K562 (cell line): Measurements from ENCODE around the gene CNGA3. TPM values are rescaled to one million over a fixed set of nuclear protein-coding genes. Genes with fewer than 3 reads are reported as not detected.

Source experiments
- ARNT ChIP-seq, 2 experiments: fragments of 450-650 bp; IDR thresholded peaks; 2 replicates each; pipeline ENCODE4 v1.6.1; 2016; ENCODE audit warnings: mild to moderate bottlenecking in 1 of 2
- ATF7 ChIP-seq: fragments of 450-650 bp; IDR thresholded peaks from 2 replicates; pipeline ENCODE4 v1.7.1; 2014; ENCODE audit warnings: mild to moderate bottlenecking, moderate library complexity
- BACH1 ChIP-seq: fragments of 200-800 bp; sonication (Bioruptor generic); IDR thresholded peaks from 2 replicates; pipeline ENCODE4 v1.6.1; 2016; ENCODE audit warnings: missing genetic modification characterization, missing compliant biosample characterization
- BCOR ChIP-seq: fragments of 450-650 bp; IDR thresholded peaks from 2 replicates; pipeline ENCODE4 v1.6.1; 2016
- BMI1 ChIP-seq: fragments of 150-350 bp; IDR thresholded peaks from 2 replicates; pipeline ENCODE4 v1.6.1; 2014; ENCODE audit warnings: low read length
- CCNT2 ChIP-seq: IDR thresholded peaks from 2 replicates; pipeline ENCODE4 v1.6.1; 2011; ENCODE audit warnings: borderline replicate concordance, low read depth, mild to moderate bottlenecking, moderate library complexity, mixed read lengths, low read length; ENCODE audit not compliant: insufficient read length; ENCODE audit errors: extremely low read depth
- DACH1 ChIP-seq: fragments of 450-650 bp; IDR thresholded peaks from 2 replicates; pipeline ENCODE4 v1.6.1; 2018; ENCODE audit not compliant: partially characterized antibody
- FOSL1 ChIP-seq: fragments of 200-800 bp; sonication (Bioruptor generic); conservative IDR thresholded peaks from 2 replicates; pipeline ENCODE4 v1.6.1; 2016; ENCODE audit warnings: missing genetic modification characterization, missing compliant biosample characterization
- FOXA1 ChIP-seq: fragments of 450-650 bp; IDR thresholded peaks from 2 replicates; pipeline ENCODE4 v1.6.1; 2016; ENCODE audit warnings: mild to moderate bottlenecking, borderline replicate concordance
- FOXA3 ChIP-seq, 2 experiments: fragments of 450-650 bp in 1 of 2; sonication (generic) in 1 of 2; formaldehyde crosslinking; IDR thresholded peaks in 1 of 2; conservative IDR thresholded peaks in 1 of 2; 2 replicates each; pipeline versions ENCODE4 v1.4.0 to v1.8.0; 2020 to 2022; ENCODE audit warnings: mild to moderate bottlenecking in 2 of 2, missing genetic modification reagents in 1 of 2
- GABPA ChIP-seq: fragments of 200-800 bp; sonication (Bioruptor generic); conservative IDR thresholded peaks from 2 replicates; pipeline ENCODE4 v1.6.1; 2016; ENCODE audit warnings: low read depth, missing genetic modification characterization, missing compliant biosample characterization
- HNRNPH1 ChIP-seq: fragments of 200-400 bp; formaldehyde crosslinking; optimal IDR thresholded peaks from 2 replicates; pipeline ENCODE3; 2017; ENCODE audit warnings: low read depth, mild to moderate bottlenecking, low read length, moderate library complexity
- IRF9 ChIP-seq: fragments of 450-650 bp; IDR thresholded peaks from 2 replicates; pipeline ENCODE4 v1.6.1; 2016; ENCODE audit warnings: missing biosample characterization, missing genetic modification characterization
- KDM5B ChIP-seq: fragments of 200-600 bp; sonication (generic); IDR thresholded peaks from 2 replicates; pipeline ENCODE4 v1.6.1; 2012; ENCODE audit warnings: low read depth, mild to moderate bottlenecking, moderate library complexity, low read length, control low read depth, inconsistent platforms; ENCODE audit not compliant: insufficient replicate concordance
- KLF13 ChIP-seq: fragments of 450-650 bp; IDR thresholded peaks from 2 replicates; pipeline ENCODE4 v1.6.1; 2016; ENCODE audit warnings: missing genetic modification characterization, low read depth, mild to moderate bottlenecking, missing compliant biosample characterization, moderate library complexity, borderline replicate concordance
- MEIS2 ChIP-seq: fragments of 450-650 bp; IDR thresholded peaks from 2 replicates; pipeline ENCODE4 v1.6.1; 2014; ENCODE audit warnings: mild to moderate bottlenecking; ENCODE audit not compliant: partially characterized antibody
- POLR2A ChIP-seq: fragments of 450-650 bp; conservative IDR thresholded peaks from 2 replicates; pipeline ENCODE4 v1.6.1; 2016
- RB1 ChIP-seq: fragments of 450-650 bp; IDR thresholded peaks from 2 replicates; pipeline ENCODE4 v1.6.1; 2017; ENCODE audit warnings: low read depth, mild to moderate bottlenecking
- RBFOX2 ChIP-seq: fragments of 200-400 bp; formaldehyde crosslinking; IDR thresholded peaks from 2 replicates; pipeline ENCODE4 v1.6.1; 2017; ENCODE audit warnings: low read depth, mild to moderate bottlenecking, low read length, moderate library complexity
- RFX1 ChIP-seq: fragments of 450-650 bp; IDR thresholded peaks from 2 replicates; pipeline ENCODE4 v1.6.1; 2016; ENCODE audit warnings: mild to moderate bottlenecking, moderate library complexity
- TFAM ChIP-seq: fragments of 250-450 bp; sonication (Bioruptor Pico); conservative IDR thresholded peaks from 2 replicates; pipeline ENCODE4 v1.5.0; 2021; ENCODE audit warnings: mild to moderate bottlenecking, moderate library complexity
- ZKSCAN1 ChIP-seq: fragments of 150-350 bp; IDR thresholded peaks from 2 replicates; pipeline ENCODE4 v1.6.1; 2016; ENCODE audit warnings: low read depth, low read length
- ZNF140 ChIP-seq: fragments of 250-450 bp; sonication (Bioruptor Pico); IDR thresholded peaks from 2 replicates; pipeline ENCODE4 v1.8.0; 2021; ENCODE audit warnings: moderate library complexity, mild to moderate bottlenecking, inconsistent platforms
- polyA plus RNA-seq, 8 experiments: library from polyadenylated mRNA; depleted of rRNA in 4 of 8; stranded (reverse) in 5 of 8; unstranded in 3 of 8; fragments of >200 nt; fragmentation: Nextera tagmentation in 2 of 8; fragmentation: Illumina TruSeq in 1 of 8; extraction: Ambion mirVana in 2 of 8; extraction: Trizol in 1 of 8; gene quantifications; 2 replicates each; pipeline versions ENCODE4 v1.2.1 to v1.2.3, GENCODE V29; 2011 to 2014; ENCODE audit warnings: inconsistent platforms in 1 of 8, missing spikeins in 1 of 8
- total RNA-seq, 7 experiments: library from RNA; depleted of rRNA in 6 of 7; stranded (reverse); fragments of >200 nt in 6 of 7; fragmentation: Illumina TruSeq in 2 of 7; extraction: Trizol in 2 of 7; gene quantifications; 2 replicates each; pipeline versions ENCODE4 v1.2.1 to v1.2.3, GENCODE V29; 2011 to 2021; ENCODE audit warnings: low replicate concordance in 1 of 7
- TF ChIP-seq, protein P1 (sequence below): fragments of 450-650 bp; formaldehyde crosslinking; IDR thresholded peaks from 2 replicates; pipeline ENCODE4 v1.4.0; 2020; ENCODE audit warnings: mild to moderate bottlenecking, moderate library complexity
- TF ChIP-seq, protein P2 (sequence below): conservative IDR thresholded peaks from 2 replicates; pipeline ENCODE4 v1.6.1; 2011; ENCODE audit warnings: low read depth, mild to moderate bottlenecking, low read length; ENCODE audit not compliant: control insufficient read depth

Gene CNGA3
- total and polyA plus RNA-seq, 9 of the 15 experiments (the other 6 are each of a cell fraction or from before 2014, with no cell fraction given) = not detected

- TF ChIP-seq, protein P1, sequence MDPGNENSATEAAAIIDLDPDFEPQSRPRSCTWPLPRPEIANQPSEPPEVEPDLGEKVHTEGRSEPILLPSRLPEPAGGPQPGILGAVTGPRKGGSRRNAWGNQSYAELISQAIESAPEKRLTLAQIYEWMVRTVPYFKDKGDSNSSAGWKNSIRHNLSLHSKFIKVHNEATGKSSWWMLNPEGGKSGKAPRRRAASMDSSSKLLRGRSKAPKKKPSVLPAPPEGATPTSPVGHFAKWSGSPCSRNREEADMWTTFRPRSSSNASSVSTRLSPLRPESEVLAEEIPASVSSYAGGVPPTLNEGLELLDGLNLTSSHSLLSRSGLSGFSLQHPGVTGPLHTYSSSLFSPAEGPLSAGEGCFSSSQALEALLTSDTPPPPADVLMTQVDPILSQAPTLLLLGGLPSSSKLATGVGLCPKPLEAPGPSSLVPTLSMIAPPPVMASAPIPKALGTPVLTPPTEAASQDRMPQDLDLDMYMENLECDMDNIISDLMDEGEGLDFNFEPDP = no peak
- no peak for TF ChIP-seq KLF13 (tag)
- 0 out of 2 replicates have a peak, but pooled peaks have one; percentile 42 for TF ChIP-seq POLR2A
- TF ChIP-seq IRF9 (tag) = no peak
- TF ChIP-seq CCNT2 = peak; percentile 24
- no peak for TF ChIP-seq FOXA3 (CRISPR knock-in tag; conservative IDR thresholded peaks at IDR 0.05 in 1 of 2, IDR thresholded peaks at IDR 0.05 in 1 of 2)
- TF ChIP-seq BACH1 (tag) = no peak
- no peak for TF ChIP-seq FOXA1
- TF ChIP-seq KDM5B = peak; percentile 43
- no peak for TF ChIP-seq DACH1
- peak; percentile 64 for TF ChIP-seq MEIS2
- TF ChIP-seq ZKSCAN1 = no peak
- peak; percentile 83 for TF ChIP-seq RB1
- TF ChIP-seq ZNF140 (CRISPR knock-in tag) = no peak
- no peak for TF ChIP-seq HNRNPH1
- 0 out of 2 replicates have a peak, but pooled peaks have one; percentile 14 for TF ChIP-seq FOSL1 (tag)
- TF ChIP-seq BCOR = no peak
- TF ChIP-seq ATF7 = no peak
- no peak for TF ChIP-seq ARNT (IDR thresholded peaks at IDR 0.05)
- TF ChIP-seq RBFOX2 = peak; percentile 53
- TF ChIP-seq TFAM (CRISPR knock-in tag) = no peak
- peak; percentile 55 for TF ChIP-seq GABPA
- TF ChIP-seq RFX1 = no peak
- TF ChIP-seq BMI1 = no peak
- TF ChIP-seq, protein P2, sequence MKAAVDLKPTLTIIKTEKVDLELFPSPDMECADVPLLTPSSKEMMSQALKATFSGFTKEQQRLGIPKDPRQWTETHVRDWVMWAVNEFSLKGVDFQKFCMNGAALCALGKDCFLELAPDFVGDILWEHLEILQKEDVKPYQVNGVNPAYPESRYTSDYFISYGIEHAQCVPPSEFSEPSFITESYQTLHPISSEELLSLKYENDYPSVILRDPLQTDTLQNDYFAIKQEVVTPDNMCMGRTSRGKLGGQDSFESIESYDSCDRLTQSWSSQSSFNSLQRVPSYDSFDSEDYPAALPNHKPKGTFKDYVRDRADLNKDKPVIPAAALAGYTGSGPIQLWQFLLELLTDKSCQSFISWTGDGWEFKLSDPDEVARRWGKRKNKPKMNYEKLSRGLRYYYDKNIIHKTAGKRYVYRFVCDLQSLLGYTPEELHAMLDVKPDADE = peak; percentile 38; the same call in 1 of the 2 replicates
Observed at GRCh38 chr2:98444436-98445176, 98.3 kb downstream of the CNGA3 start, which contains the start of gene INPP4A (continued).
